ENCODE measurements around the gene SLC16A1.

The SLC16A1 gene

GRCh38 chr1:112881742-112882127 is 74.3 kb downstream of the SLC16A1 start:
- DNase-seq (ENCODE audit: low read depth, low spot score): no peak

- DNase-seq (ENCODE audit: low read depth, low spot score): no peak
Measured at GRCh38 chr1:112879834-112880233, 76.2 kb downstream of the SLC16A1 start.

GRCh38 chr1:112878321-112878720 is 77.7 kb downstream of the SLC16A1 start:
- no peak for DNase-seq (ENCODE audit: low read depth, low spot score)

- DNase-seq (ENCODE audit: low read depth, low spot score): no peak
Measured at GRCh38 chr1:112877750-112878149, 78.2 kb downstream of the SLC16A1 start.

- no peak for DNase-seq (ENCODE audit: low read depth, low spot score)
Measured at GRCh38 chr1:112876315-112876714, 79.7 kb downstream of the SLC16A1 start.

GRCh38 chr1:112872551-112872962 is 83.4 kb downstream of the SLC16A1 start:
- no peak for DNase-seq (ENCODE audit: low read depth, low spot score)

- DNase-seq (ENCODE audit: low read depth, low spot score): no peak
Measured at GRCh38 chr1:112870887-112871646, 84.9 kb downstream of the SLC16A1 start.

- DNase-seq (ENCODE audit: low read depth, low spot score): no peak
Measured at GRCh38 chr1:112869895-112870294, 86.1 kb downstream of the SLC16A1 start.

- DNase-seq (ENCODE audit: low read depth, low spot score): no peak
Measured at GRCh38 chr1:112868191-112868590, 87.8 kb downstream of the SLC16A1 start.

- no peak for DNase-seq (ENCODE audit: low read depth, low spot score)
Measured at GRCh38 chr1:112866981-112867380, 89.0 kb downstream of the SLC16A1 start.

- DNase-seq (ENCODE audit: low read depth, low spot score): no peak
Measured at GRCh38 chr1:112866151-112866550, 89.8 kb downstream of the SLC16A1 start.

- no peak for DNase-seq (ENCODE audit: low read depth, low spot score)
Measured at GRCh38 chr1:112862753-112863426, 93.1 kb downstream of the SLC16A1 start.

Data from iPS DF 19.7 (cell line).